SW 1271 (cell line): ENCODE data around the gene PTRH1.

ENCODE experiments used
- DNase-seq, 2 experiments: peaks; one replicate each; lab custom pipeline; 2025; lab: John Stamatoyannopoulos, UW

PTRH1 gene

DNA sequence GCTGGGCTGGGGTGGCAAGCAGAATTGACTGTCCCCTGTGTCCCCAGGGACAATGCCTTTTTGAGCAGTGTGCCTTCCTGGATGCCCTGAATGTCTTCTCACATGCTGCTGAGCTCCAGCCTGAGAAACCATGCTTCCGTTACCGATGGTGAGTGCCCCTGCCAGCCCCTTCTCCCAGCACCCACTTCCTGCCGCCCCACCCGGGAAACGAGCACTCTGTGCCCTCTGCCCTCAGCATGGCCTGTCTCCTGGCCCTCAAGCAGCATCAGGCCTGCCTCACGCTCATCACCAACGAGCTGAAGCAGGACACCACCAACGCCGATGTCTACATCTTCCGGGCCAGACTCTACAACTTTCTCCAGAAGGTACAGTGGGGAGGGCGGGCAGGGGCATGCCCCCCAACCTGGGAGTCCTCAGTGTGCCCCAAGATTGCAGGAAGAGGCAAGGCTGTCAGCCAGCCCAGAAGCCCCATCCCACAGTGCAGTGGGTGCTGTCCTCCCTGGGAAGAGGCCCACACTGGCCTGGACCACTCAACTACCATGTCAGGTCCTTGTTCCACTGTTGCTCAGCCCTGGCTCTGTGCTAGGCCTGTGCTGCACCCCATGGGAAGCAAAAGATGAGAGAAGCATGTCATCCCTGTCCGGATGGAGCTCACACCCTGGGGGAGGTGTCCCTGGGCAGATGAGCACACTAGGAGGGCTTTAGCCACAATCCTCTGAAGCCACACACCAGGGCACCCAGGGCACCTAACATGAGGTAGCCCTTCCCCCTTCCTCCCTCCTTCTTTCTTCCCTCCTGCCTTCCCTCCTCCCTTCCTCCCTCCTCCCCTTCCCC lies 4.8 kb upstream of the PTRH1 start:
- no peak for DNase-seq

GRCh38 chr9:127717766-127718165 lies 2.3 kb upstream of the PTRH1 start:
- DNase-seq: no peak

- DNase-seq: no peak
Measured at GRCh38 chr9:127716412-127716811, 949 bp upstream of the PTRH1 start.

GRCh38 chr9:127714951-127715469 lies 453 bp downstream of the PTRH1 start:
- DNase-seq: no peak

- DNase-seq: no peak
Measured at GRCh38 chr9:127714020-127714750, 1.3 kb downstream of the PTRH1 start.

DNA sequence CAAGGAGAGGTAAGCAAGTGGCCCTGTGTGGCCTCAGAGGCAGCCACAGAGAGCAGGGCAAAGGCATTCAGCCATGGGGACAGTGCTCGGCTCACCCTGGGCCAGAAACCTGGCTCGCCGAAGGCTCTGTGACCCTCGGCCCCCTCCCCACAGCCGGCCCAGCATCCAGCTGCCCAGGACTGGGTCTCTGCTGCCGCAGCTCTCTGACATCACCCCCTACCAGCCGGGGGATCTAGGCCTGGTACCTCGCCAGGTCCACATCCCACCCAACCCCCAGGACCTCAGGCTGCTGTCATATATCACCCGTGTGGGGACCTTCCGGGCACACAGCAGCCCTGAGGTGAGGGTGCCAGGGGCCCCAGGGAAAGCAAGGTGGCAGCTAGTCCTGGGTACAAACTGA lies 2.6 kb downstream of the PTRH1 start:
- DNase-seq: no peak

- no peak for DNase-seq
Measured at GRCh38 chr9:127712371-127712770, 3.1 kb downstream of the PTRH1 start.

DNA sequence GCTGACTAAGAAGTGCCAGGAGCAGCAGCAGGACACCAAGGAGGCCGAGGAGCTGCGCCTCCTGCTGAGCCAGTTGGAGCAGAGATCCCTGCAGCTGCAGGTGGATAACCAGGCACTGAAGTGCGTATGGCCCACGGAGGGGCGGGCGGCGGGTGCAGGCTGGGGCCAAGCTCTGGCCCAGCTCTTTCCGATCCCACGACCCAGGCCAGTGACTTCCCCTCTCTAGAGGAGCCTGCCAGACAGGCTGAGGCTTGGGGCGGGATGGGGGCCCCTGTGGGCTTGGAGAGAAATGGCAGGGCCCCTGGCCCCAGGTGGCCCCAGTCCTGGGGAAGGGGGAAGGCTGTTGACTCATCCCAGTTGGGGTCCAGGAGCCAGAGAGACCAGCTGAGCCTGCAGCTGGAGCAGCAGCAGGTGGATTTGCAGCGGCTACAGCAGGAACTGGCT lies 3.6 kb downstream of the PTRH1 start:
- no peak for DNase-seq

DNA sequence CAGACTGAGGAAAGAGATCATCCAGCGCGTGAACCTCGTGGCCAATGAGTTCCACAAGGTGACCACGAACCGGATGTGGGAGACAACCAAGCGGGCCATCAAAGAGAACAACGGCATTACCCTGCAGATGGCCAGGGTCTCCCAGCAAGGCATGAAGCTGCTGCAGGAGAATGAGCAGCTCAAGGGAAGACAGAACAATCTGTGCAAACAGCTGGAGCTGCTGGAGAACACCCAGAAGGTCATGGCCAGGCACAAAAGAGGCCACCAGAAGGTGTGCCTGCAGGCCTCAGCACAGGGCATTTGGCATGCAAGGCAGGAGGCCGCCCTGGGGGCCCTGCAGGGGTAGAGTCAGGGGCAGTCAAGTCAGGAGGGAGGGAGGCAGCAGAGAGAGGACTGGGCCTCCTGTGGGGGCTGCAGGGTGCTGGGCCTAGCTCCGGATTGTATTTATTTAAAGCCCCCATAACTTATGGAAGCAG lies 4.2 kb downstream of the PTRH1 start:
- no peak for DNase-seq

- DNase-seq: no peak
Measured at GRCh38 chr9:127710204-127710783, 5.2 kb downstream of the PTRH1 start.

GRCh38 chr9:127708952-127709587 lies 6.4 kb downstream of the PTRH1 start:
- no peak for DNase-seq

DNA sequence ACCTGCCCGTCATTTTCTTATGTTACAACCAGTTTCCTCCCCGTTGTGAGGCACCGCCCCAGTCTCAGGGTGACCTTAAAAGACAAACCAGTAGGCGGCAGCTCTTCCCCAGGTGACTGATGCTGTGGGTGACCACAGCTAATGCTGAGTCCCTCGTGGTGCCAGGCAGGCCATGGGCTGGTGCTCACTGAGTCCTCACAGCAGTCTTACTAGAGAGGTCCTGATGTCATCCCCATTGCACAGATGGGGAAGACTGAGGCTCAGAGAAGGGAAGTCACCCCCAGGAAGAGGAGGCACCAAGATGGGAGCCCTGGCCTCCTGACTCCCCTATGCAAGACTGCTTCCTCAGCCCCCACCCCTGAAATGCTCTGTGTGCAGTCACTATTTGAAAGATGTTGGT lies 7.7 kb downstream of the PTRH1 start:
- DNase-seq: no peak

DNA sequence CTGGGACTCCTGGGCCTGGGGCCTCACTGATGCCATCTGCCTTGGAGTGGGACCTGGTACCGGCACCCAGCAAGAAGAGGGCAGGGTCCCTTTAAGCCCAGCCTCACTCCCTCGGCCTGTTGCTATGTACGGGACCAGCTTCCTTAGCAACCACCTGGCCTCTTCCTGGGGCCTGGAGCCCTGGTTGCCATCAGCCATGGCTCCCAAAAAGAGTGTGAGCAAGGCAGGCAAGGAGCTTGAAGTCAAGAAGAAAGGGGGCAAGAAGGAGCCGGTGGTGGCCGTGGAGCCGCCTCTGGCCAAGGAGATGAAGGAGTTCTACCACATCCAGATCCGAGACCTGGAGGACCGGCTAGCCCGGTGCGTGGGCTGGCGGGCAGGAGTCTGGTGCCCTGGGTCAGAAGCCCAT lies 8.6 kb downstream of the PTRH1 start, which contains the start of gene CFAP157:
Gene CFAP157, plus strand, starts transcription at position 153 of the 406 bp plus-strand sequence. Its CDS starts 44 bp downstream, at position 197.
- peak in 1 of 2 experiments; percentile 31 for DNase-seq

- DNase-seq: no peak
Measured at GRCh38 chr9:127705577-127706379, 9.7 kb downstream of the PTRH1 start.

GRCh38 chr9:127703289-127703946 lies 12.0 kb downstream of the PTRH1 start:
- DNase-seq: no peak

- no peak for DNase-seq
Measured at GRCh38 chr9:127700594-127701255, 14.7 kb downstream of the PTRH1 start.

DNA sequence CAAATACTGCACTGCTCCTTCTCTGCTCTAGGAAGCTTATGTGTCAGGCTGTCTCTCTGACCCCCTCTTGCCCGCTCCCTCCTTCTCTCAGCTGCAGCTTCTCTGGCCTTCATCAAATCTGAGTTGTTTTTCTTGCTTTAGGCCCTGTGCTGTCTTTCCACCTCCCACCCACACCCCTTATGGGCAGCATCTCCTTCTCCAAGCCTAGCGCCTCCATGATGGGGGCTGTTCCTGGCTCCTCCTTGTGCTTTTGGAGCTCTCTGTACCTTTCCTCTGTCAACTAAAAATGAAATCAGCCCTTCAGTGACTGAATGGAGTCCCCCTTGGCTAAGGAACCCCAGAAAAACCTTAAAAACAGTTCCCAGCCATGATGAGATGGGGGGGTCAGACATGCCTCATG lies 15.3 kb downstream of the PTRH1 start:
- no peak for DNase-seq

GRCh38 chr9:127698985-127699670 lies 16.3 kb downstream of the PTRH1 start:
- DNase-seq: peak; percentile 89 to 96

GRCh38 chr9:127698386-127698785 lies 17.1 kb downstream of the PTRH1 start:
- DNase-seq: no peak
